Measurements from ENCODE around the gene DLGAP1. TPM values are rescaled to one million over a fixed set of nuclear protein-coding genes. Genes with fewer than 3 reads are reported as not detected.
A peak's percentile ranks its signal among the peaks of the same experiment; 100 is the strongest.

DLGAP1 gene
- total and polyA plus RNA-seq, 2 of the 8 experiments (the other 6 are each of a cell fraction or from before 2014, with no cell fraction given) = 11.8 to 16.9 TPM

DNA sequence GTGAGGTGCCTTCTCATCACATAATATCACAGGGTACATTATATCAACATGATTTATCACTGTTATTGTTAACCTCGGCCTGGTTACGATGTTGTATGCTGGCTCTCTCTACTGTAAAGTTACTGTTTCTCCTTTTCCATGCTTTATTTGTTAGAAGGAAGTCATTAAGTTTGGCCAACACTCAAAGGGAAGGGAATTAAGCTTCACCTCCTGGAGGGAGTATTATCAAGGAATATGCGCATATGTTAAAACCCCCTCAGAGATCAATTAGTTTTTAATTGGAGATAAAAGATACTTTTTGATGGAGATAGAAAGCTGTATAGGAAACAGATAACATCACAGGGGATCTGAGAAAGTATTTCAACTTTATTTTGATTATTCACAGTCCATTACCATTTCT, 221.6 kb downstream of the DLGAP1 start:
- Histone ChIP-seq H2BK5ac (ENCODE audit: low read depth, low read length) (no peak overlapping the region), H2AFZ (ENCODE audit: low read length) (no peak overlapping the region), H3K9ac (replicated peaks in 1 of 4; ENCODE audit: extremely low read depth in 1 of 4, low read depth in 3 of 4, low read length in 3 of 4) (no peak overlapping the region), H4K20me1 (replicated peaks in 1 of 2; ENCODE audit: control insufficient read depth in 1 of 2, insufficient read depth in 2 of 2, low read length in 2 of 2) (peaks cover 0 to 2% of the 10 kb centered on the region in 2 experiments), H3K23ac (ENCODE audit: insufficient read length) (no peak overlapping the region), H3K36me3 (ENCODE audit: control insufficient read depth in 2 of 4, insufficient read depth in 4 of 4, low read length in 3 of 4) (no peaks in the 10 kb centered on the region), H3K9me3 (ENCODE audit: insufficient read depth in 2 of 2, low read depth in 1 of 2, low read length in 1 of 2) (peaks cover 0 to 3% of the 10 kb centered on the region in 2 experiments; a peak in 1 of 4 replicates), H4K5ac (ENCODE audit: insufficient read length, low read depth, low read length) (no peak overlapping the region), H2BK15ac (ENCODE audit: low read length) (no peak overlapping the region), H4K91ac (replicated peaks; ENCODE audit: insufficient read length, low read length) (no peak overlapping the region), H2BK12ac (ENCODE audit: low read depth, low read length) (no peak overlapping the region), H3K4me1 (replicated peaks in 1 of 4; ENCODE audit: control insufficient read depth in 3 of 4, insufficient read depth in 4 of 4, low read length in 3 of 4) (peaks cover 3 to 18% (median 13%) of the 10 kb centered on the region in 4 experiments; a peak in 5 of 7 replicates), H3K79me1 (ENCODE audit: low read depth, low read length) (no peaks in the 10 kb centered on the region), H3K27ac (ENCODE audit: low read depth, low read length) (no peak overlapping the region), H3K56ac (replicated peaks; ENCODE audit: insufficient read length, low read depth, low read length) (no peak overlapping the region), H4K8ac (ENCODE audit: extremely low read depth, insufficient read depth, low read length) (no peak overlapping the region), H3K4ac (replicated peaks; ENCODE audit: insufficient read length, low read depth, low read length) (no peak overlapping the region), H2BK120ac (replicated peaks; ENCODE audit: low read depth, low read length) (no peak overlapping the region), H3K4me3 (ENCODE audit: extremely low read depth in 1 of 4, insufficient read depth in 2 of 4, low read depth in 3 of 4, low read length in 4 of 4) (peak overlapping the region in 1 of 4 experiments; percentile 29; a peak in 2 of 8 replicates), H2BK20ac (ENCODE audit: low read length) (no peak overlapping the region), H3K27me3 (replicated peaks in 1 of 4; ENCODE audit: control insufficient read depth in 3 of 4, extremely low read depth in 1 of 4, insufficient read depth in 3 of 4, low read length in 3 of 4) (peaks cover 0 to 6% (median 2%) of the 10 kb centered on the region in 4 experiments; a peak in 5 of 7 replicates), H2AK5ac (ENCODE audit: low read depth, low read length) (no peak overlapping the region), H3K4me2 (ENCODE audit: insufficient read depth in 1 of 2, low read depth in 2 of 2, low read length in 2 of 2) (peak overlapping the region; percentile 36 to 53; a peak in 2 of 4 replicates), H3K23me2 (ENCODE audit: low read depth, low read length) (no peaks in the 10 kb centered on the region), H3K79me2 (ENCODE audit: control insufficient read depth in 1 of 2, insufficient read depth in 2 of 2, low read length in 2 of 2) (peaks cover 0 to 16% of the 10 kb centered on the region in 2 experiments; a peak in 2 of 4 replicates), H3K18ac (ENCODE audit: extremely low read depth, low read length) (no peak overlapping the region), H3K14ac (ENCODE audit: insufficient read length) (no peak overlapping the region)
- WGBS, 2 experiments (ENCODE audit: extremely low coverage in 1 of 2, insufficient coverage in 1 of 2, insufficient read length in 1 of 2, insufficient replicate concordance in 2 of 2, low coverage in 1 of 2, low lambda C conversion rate in 2 of 2, missing lambda C conversion rate in 1 of 2) = 12% methylated on average over 3 of the region's 3 CpGs; no CpG with 5 or more reads in 1 of the 2 experiments
- no peak for FAIRE-seq
- ChIA-PET POLR2A (ENCODE audit: partially characterized antibody) (no interaction called here), CTCF (ENCODE audit: partially characterized antibody) (interaction anchor here (1.2 kb wide), 1 partner anchor 127 kb away, joined by 3 read pairs; no protein-coding TSS in a partner anchor)
- DNase-seq (ENCODE audit: low read depth in 1 of 2, low spot score in 2 of 2) = no peak
- TF ChIP-seq GTF2F1 (IDR thresholded peaks at IDR 0.05; ENCODE audit: borderline replicate concordance, low read depth, low read length) = no peak
- TF ChIP-seq, protein P1, sequence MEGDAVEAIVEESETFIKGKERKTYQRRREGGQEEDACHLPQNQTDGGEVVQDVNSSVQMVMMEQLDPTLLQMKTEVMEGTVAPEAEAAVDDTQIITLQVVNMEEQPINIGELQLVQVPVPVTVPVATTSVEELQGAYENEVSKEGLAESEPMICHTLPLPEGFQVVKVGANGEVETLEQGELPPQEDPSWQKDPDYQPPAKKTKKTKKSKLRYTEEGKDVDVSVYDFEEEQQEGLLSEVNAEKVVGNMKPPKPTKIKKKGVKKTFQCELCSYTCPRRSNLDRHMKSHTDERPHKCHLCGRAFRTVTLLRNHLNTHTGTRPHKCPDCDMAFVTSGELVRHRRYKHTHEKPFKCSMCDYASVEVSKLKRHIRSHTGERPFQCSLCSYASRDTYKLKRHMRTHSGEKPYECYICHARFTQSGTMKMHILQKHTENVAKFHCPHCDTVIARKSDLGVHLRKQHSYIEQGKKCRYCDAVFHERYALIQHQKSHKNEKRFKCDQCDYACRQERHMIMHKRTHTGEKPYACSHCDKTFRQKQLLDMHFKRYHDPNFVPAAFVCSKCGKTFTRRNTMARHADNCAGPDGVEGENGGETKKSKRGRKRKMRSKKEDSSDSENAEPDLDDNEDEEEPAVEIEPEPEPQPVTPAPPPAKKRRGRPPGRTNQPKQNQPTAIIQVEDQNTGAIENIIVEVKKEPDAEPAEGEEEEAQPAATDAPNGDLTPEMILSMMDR (IDR thresholded peaks at IDR 0.05; ENCODE audit: control extremely low read depth in 1 of 3, insufficient read depth in 1 of 3, low read depth in 1 of 3, low read length in 3 of 3) = no peak
- TF ChIP-seq CEBPB (IDR thresholded peaks at IDR 0.05; ENCODE audit: low read depth, low read length) = no peak
- TF ChIP-seq JUN (IDR thresholded peaks at IDR 0.05; ENCODE audit: low read depth, low read length) = no peak
- no peak for TF ChIP-seq RAD21 (IDR thresholded peaks at IDR 0.05 in 1 of 2, conservative IDR thresholded peaks at IDR 0.05 in 1 of 2; ENCODE audit: low read depth in 2 of 2, low read length in 2 of 2)
- TF ChIP-seq EP300 (IDR thresholded peaks at IDR 0.05; ENCODE audit: borderline replicate concordance in 1 of 2, low read depth in 2 of 2, low read length in 2 of 2) = no peak
- no peak for TF ChIP-seq ASH2L (IDR thresholded peaks at IDR 0.05; ENCODE audit: low read length)
- TF ChIP-seq MAX (IDR thresholded peaks at IDR 0.05) = no peak
- TF ChIP-seq JUND (IDR thresholded peaks at IDR 0.05; ENCODE audit: low read length) = no peak
- no peak for TF ChIP-seq HDAC2 (IDR thresholded peaks at IDR 0.05; ENCODE audit: borderline replicate concordance in 1 of 2, low read depth in 2 of 2, low read length in 2 of 2)
